ENCODE results near the gene TSEN34.

The TSEN34 gene

DNA sequence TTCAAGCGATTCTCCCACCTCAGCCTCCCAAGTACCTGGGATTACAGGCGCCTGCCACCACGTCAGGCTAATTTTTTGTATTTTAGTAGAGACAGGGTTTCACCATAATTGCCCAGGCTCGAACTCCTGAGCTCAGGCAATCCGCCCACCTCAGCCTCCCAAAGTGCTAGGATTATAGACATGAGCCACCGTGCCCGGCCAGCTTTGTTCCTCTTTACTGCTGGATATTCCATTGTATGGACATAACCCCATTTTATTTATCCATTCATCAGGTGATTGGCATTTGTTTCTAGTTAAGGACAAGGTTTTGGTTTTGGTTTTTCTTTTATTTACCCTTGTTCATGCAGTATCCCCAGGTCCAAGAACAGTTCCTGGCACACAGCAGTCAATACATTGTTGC is 5.4 kb downstream of the TSEN34 start:
- no peaks in the 10 kb centered on the region for H3K9me2 ChIP-seq (replicated peaks; ENCODE audit: insufficient read depth, low read length)
- H3K79me2 ChIP-seq (ENCODE audit: insufficient read depth, low read length) = peaks cover 22% of the 10 kb centered on the region
- H3K9ac ChIP-seq (ENCODE audit: low read length) = no peak overlapping the region
- H4K20me1 ChIP-seq (ENCODE audit: low read depth, low read length) = peaks cover under 1% of the 10 kb centered on the region; the same call in 1 of the 2 replicates
- H3K4me2 ChIP-seq (ENCODE audit: low read depth, low read length, poor library complexity, severe bottlenecking) = no peak overlapping the region
- H3K27me3 ChIP-seq (ENCODE audit: low read length) = no peaks in the 10 kb centered on the region
- H3K27ac ChIP-seq (ENCODE audit: low read depth, low read length) = no peak overlapping the region
- H3F3A ChIP-seq (ENCODE audit: insufficient read depth) = peaks cover 10% of the 10 kb centered on the region
- H3K4me3 ChIP-seq (ENCODE audit: insufficient read depth, low read length, poor library complexity, severe bottlenecking) = no peak overlapping the region
- peaks cover 8% of the 10 kb centered on the region for H3K36me3 ChIP-seq (ENCODE audit: low read length)
- no peak overlapping the region for H2AFZ ChIP-seq (ENCODE audit: low read depth, low read length, severe bottlenecking)
- H3K9me3 ChIP-seq (ENCODE audit: insufficient read depth, low read length) = no peaks in the 10 kb centered on the region
- TF ChIP-seq, protein P1, sequence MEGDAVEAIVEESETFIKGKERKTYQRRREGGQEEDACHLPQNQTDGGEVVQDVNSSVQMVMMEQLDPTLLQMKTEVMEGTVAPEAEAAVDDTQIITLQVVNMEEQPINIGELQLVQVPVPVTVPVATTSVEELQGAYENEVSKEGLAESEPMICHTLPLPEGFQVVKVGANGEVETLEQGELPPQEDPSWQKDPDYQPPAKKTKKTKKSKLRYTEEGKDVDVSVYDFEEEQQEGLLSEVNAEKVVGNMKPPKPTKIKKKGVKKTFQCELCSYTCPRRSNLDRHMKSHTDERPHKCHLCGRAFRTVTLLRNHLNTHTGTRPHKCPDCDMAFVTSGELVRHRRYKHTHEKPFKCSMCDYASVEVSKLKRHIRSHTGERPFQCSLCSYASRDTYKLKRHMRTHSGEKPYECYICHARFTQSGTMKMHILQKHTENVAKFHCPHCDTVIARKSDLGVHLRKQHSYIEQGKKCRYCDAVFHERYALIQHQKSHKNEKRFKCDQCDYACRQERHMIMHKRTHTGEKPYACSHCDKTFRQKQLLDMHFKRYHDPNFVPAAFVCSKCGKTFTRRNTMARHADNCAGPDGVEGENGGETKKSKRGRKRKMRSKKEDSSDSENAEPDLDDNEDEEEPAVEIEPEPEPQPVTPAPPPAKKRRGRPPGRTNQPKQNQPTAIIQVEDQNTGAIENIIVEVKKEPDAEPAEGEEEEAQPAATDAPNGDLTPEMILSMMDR (IDR thresholded peaks at IDR 0.05; ENCODE audit: insufficient read depth, low read length, poor library complexity, severe bottlenecking) = no peak
- no peak for TF ChIP-seq EZH2phosphoT487 (conservative IDR thresholded peaks at IDR 0.05; ENCODE audit: low read length)

DNA sequence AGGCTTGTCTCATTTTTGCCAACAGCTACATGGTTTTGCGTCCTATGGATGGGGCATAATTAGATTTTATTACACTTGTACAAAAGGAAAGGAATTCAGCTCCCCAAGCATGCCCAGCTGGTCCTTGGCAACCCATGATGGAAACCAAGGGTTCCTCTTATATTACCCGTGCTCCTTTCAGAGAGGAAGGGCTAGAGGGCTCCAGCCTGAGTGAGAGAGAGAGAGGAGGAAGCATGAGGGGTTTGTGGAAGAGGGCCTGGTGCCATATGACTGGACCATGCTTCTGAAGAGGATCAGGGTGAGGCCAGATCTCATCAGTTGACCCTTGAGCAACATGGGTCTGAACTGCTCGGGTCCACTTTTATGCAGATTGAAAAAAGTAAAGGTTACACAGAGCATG is 6.0 kb downstream of the TSEN34 start:
- no peaks in the 10 kb centered on the region for H3K9me3 ChIP-seq (ENCODE audit: insufficient read depth, low read length)
- H3K36me3 ChIP-seq (ENCODE audit: low read length) = peaks cover 14% of the 10 kb centered on the region
- peaks cover 14% of the 10 kb centered on the region for H3F3A ChIP-seq (ENCODE audit: insufficient read depth)
- no peak for TF ChIP-seq EZH2phosphoT487 (conservative IDR thresholded peaks at IDR 0.05; ENCODE audit: low read length)
- TF ChIP-seq, protein P1 (IDR thresholded peaks at IDR 0.05; ENCODE audit: insufficient read depth, low read length, poor library complexity, severe bottlenecking) = no peak
- no peak overlapping the region for H2AFZ ChIP-seq (ENCODE audit: low read depth, low read length, severe bottlenecking)
- H3K27ac ChIP-seq (ENCODE audit: low read depth, low read length) = no peak overlapping the region
- no peak overlapping the region for H3K4me3 ChIP-seq (ENCODE audit: insufficient read depth, low read length, poor library complexity, severe bottlenecking)
- no peaks in the 10 kb centered on the region for H3K9me2 ChIP-seq (replicated peaks; ENCODE audit: insufficient read depth, low read length)
- H4K20me1 ChIP-seq (ENCODE audit: low read depth, low read length) = peaks cover 4% of the 10 kb centered on the region; the same call in 1 of the 2 replicates
- H3K9ac ChIP-seq (ENCODE audit: low read length) = no peak overlapping the region
- peaks cover 22% of the 10 kb centered on the region for H3K79me2 ChIP-seq (ENCODE audit: insufficient read depth, low read length)
- H3K4me2 ChIP-seq (ENCODE audit: low read depth, low read length, poor library complexity, severe bottlenecking) = no peak overlapping the region
- H3K27me3 ChIP-seq (ENCODE audit: low read length) = no peaks in the 10 kb centered on the region

DNA sequence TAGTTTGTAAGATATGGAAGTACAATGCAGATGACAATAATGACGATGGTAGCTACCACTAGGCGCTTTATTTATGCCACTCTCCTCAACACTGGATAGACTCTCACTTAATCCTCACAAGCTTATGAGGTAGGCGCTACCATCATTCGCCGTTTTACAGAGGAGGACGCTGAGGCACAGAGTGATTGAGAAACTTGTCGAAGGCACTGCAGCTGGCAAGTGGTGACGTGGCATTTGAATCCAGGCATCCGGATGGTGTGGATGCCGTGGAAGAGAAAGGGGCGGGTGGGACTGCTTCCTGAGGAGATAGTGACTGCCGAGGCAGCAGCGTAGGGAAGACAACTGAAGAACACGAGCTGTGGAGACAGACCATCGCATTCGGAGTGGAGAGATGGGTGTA is 8.3 kb downstream of the TSEN34 start:
- H3F3A ChIP-seq (ENCODE audit: insufficient read depth) = peaks cover 28% of the 10 kb centered on the region
- peaks cover 26% of the 10 kb centered on the region for H3K36me3 ChIP-seq (ENCODE audit: low read length)
- no peaks in the 10 kb centered on the region for H3K9me2 ChIP-seq (replicated peaks; ENCODE audit: insufficient read depth, low read length)
- H3K4me3 ChIP-seq (ENCODE audit: insufficient read depth, low read length, poor library complexity, severe bottlenecking) = no peak overlapping the region
- no peaks in the 10 kb centered on the region for H3K9me3 ChIP-seq (ENCODE audit: insufficient read depth, low read length)
- no peaks in the 10 kb centered on the region for H3K27me3 ChIP-seq (ENCODE audit: low read length)
- no peak for TF ChIP-seq EZH2phosphoT487 (conservative IDR thresholded peaks at IDR 0.05; ENCODE audit: low read length)
- TF ChIP-seq, protein P1 (IDR thresholded peaks at IDR 0.05; ENCODE audit: insufficient read depth, low read length, poor library complexity, severe bottlenecking) = no peak
- H3K9ac ChIP-seq (ENCODE audit: low read length) = no peak overlapping the region
- peaks cover 40% of the 10 kb centered on the region for H3K79me2 ChIP-seq (ENCODE audit: insufficient read depth, low read length)
- no peak overlapping the region for H3K4me2 ChIP-seq (ENCODE audit: low read depth, low read length, poor library complexity, severe bottlenecking)
- H3K27ac ChIP-seq (ENCODE audit: low read depth, low read length) = no peak overlapping the region
- H2AFZ ChIP-seq (ENCODE audit: low read depth, low read length, severe bottlenecking) = no peak overlapping the region
- peaks cover 24% of the 10 kb centered on the region for H4K20me1 ChIP-seq (ENCODE audit: low read depth, low read length)
